ENCODE results near the gene B4GAT1.

- TF ChIP-seq POLR2AphosphoS5 (IDR thresholded peaks at IDR 0.05; ENCODE audit: low read depth, low read length) (no peak), POLR2A (IDR thresholded peaks at IDR 0.05; ENCODE audit: low read depth, low read length) (no peak), TAF1 (IDR thresholded peaks at IDR 0.05; ENCODE audit: borderline replicate concordance, low read depth, low read length) (no peak)
These were observed 31.9 kb downstream of the B4GAT1 start for GRCh38 chr11:66315498-66315885.

Data from GM12892 (cell line).